BE2C (cell line): ENCODE data around the gene TPM4.

ENCODE experiments used
- DNase-seq: peaks from one replicate; pipeline ENCODE4 v3.0.0-alpha.2; 2020
- H3K27me3 ChIP-seq: fragments of 250-450 bp; sonication (Bioruptor Pico); 2 replicates; pipeline ENCODE4 v1.5.1; 2020; ENCODE audit warnings: mild to moderate bottlenecking
- H3K36me3 ChIP-seq: fragments of 250-450 bp; sonication (Bioruptor Pico); 2 replicates; pipeline ENCODE4 v1.5.1; 2020; ENCODE audit warnings: mild to moderate bottlenecking
- H3K4me1 ChIP-seq: fragments of 250-450 bp; sonication (Bioruptor Pico); 2 replicates; pipeline ENCODE4 v1.5.1; 2020
- H3K4me3 ChIP-seq: 2 replicates; pipeline ENCODE4 v1.5.1; 2011; ENCODE audit warnings: low read depth, low read length
- H3K9me3 ChIP-seq: fragments of 250-450 bp; sonication (Bioruptor Pico); 2 replicates; pipeline ENCODE4 v1.5.1; 2020
- CTCF ChIP-seq: IDR thresholded peaks from 2 replicates; pipeline ENCODE4 v1.5.1; 2012; ENCODE audit warnings: mild to moderate bottlenecking, low read depth, low read length

TPM4 gene

DNA sequence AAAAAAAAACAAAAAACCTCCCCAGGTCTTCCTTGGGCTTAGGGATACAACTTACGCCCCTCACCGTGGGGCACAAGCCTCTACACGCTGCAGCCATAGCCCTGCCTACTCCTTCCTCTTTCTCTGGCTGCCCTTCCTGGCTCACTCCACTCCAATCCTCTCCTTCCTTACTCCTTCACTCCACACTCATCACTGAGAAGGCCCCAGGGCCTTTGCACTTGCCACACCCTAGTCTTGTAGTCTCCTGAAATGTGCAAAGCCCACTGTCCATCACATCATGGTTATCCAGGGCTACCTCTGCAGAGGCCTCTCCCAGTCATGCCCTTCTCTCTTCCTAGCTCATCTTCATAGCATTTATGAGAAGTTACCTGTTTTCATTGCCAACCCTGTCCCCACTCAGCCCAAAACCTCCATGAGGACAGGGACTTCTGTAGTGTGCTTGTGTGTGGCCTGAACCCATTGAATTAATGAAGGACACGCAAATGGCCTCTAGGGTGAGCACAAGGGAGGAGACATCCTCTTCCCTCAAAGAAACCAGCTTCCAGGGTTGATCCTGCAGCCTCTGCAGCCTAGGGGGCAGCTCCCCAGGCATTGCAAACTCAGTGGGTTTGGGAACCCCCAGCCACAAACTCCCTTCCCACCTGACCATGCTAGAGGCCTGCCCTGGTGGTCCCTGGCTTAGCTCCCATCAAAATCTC is 59.3 kb downstream of the TPM4 start:
- no peak overlapping the region for H3K4me3 ChIP-seq
- TF ChIP-seq CTCF = no peak
- H3K4me1 ChIP-seq = no peaks in the 10 kb centered on the region
- no peaks in the 10 kb centered on the region for H3K27me3 ChIP-seq
- peaks cover 23% of the 10 kb centered on the region for H3K36me3 ChIP-seq
- H3K9me3 ChIP-seq = no peaks in the 10 kb centered on the region
- no peak for DNase-seq

GRCh38 chr19:16136185-16136999 is 60.1 kb downstream of the TPM4 start:
- Histone ChIP-seq H3K9me3 (no peaks in the 10 kb centered on the region), H3K4me1 (no peaks in the 10 kb centered on the region), H3K27me3 (no peaks in the 10 kb centered on the region), H3K36me3 (peaks cover 23% of the 10 kb centered on the region), H3K4me3 (no peak overlapping the region)
- DNase-seq = no peak
- TF ChIP-seq CTCF = no peak

DNA sequence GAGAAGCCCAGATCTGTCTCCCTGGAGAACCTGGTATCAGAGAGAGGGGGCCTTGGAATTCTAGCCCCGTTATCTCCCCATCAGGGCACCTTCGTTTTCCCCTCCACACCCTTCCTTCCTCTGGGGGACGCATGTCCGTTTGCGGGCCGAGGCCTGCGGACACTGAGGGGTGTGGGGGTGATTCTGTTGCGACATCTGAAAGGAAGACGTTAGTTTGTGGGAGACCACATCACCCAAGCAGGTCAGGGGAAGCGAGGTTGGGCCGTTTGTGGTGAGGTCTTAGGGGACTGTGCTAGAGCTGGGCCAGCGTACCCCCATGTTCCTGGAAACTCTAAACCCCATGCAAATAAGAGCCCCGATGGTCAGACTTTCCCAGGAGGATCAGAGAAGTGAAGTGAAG is 63.5 kb downstream of the TPM4 start:
- no peak for DNase-seq

GRCh38 chr19:16141043-16141442 is 64.7 kb downstream of the TPM4 start:
- DNase-seq = no peak
- Histone ChIP-seq H3K4me3 (no peak overlapping the region), H3K9me3 (no peaks in the 10 kb centered on the region), H3K27me3 (no peaks in the 10 kb centered on the region), H3K36me3 (no peaks in the 10 kb centered on the region), H3K4me1 (no peaks in the 10 kb centered on the region)
- no peak for TF ChIP-seq CTCF

More for the DNA sequence above, 63.5 kb downstream of the TPM4 start:
- Histone ChIP-seq H3K4me1 (no peaks in the 10 kb centered on the region), H3K9me3 (no peaks in the 10 kb centered on the region), H3K27me3 (no peaks in the 10 kb centered on the region), H3K4me3 (no peak overlapping the region), H3K36me3 (no peaks in the 10 kb centered on the region)
- no peak for TF ChIP-seq CTCF

- H3K27me3 ChIP-seq = no peaks in the 10 kb centered on the region
- DNase-seq = no peak
- no peaks in the 10 kb centered on the region for H3K36me3 ChIP-seq
- H3K4me1 ChIP-seq = no peaks in the 10 kb centered on the region
- H3K4me3 ChIP-seq = no peak overlapping the region
- TF ChIP-seq CTCF = no peak
- no peaks in the 10 kb centered on the region for H3K9me3 ChIP-seq
Measured at GRCh38 chr19:16142032-16142580, 65.8 kb downstream of the TPM4 start.
